HEK293 (cell line): ENCODE measurements around the gene ARHGAP42.

ENCODE experiments used
- CTCF ChIA-PET: fragments of 350-600 bp; formaldehyde crosslinking; extraction: SDS; loops from one replicate; lab custom pipeline; 2021; ENCODE audit warnings: antibody characterized with exemption; lab: Yijun Ruan, JAX
- POLR2A ChIA-PET: fragments of 300-600 bp; formaldehyde crosslinking; extraction: SDS; loops from one replicate; lab custom pipeline; 2020; ENCODE audit warnings: antibody characterized with exemption, inconsistent platforms; lab: Yijun Ruan, JAX
- H3K27ac ChIP-seq: fragments of 200-500 bp; sonication (Bioruptor generic); 2 replicates; pipeline ENCODE4 v1.5.1; 2014; ENCODE audit warnings: low read depth, low read length, control low read depth, inconsistent platforms; ENCODE audit errors: extremely low read depth
- H3K36me3 ChIP-seq, 2 experiments: fragments of 200-500 bp in 1 of 2; sonication (Bioruptor generic) in 1 of 2; 1 replicate in 1 of 2; 2 replicates in 1 of 2; pipeline ENCODE4 v1.5.1; 2014 to 2017; ENCODE audit warnings: inconsistent platforms in 2 of 2, low read length in 2 of 2; ENCODE audit not compliant: control insufficient read depth in 2 of 2, insufficient read depth in 1 of 2
- H3K4me1 ChIP-seq: fragments of 200-500 bp; sonication (Bioruptor generic); 2 replicates; pipeline ENCODE4 v1.5.1; 2014; ENCODE audit warnings: mild to moderate bottlenecking, low read length, inconsistent platforms; ENCODE audit not compliant: control insufficient read depth, insufficient read depth
- H3K4me3 ChIP-seq: 2 replicates; pipeline ENCODE4 v1.5.1; 2011; ENCODE audit warnings: low read depth, mild to moderate bottlenecking, control low read depth, low read length, moderate library complexity
- H3K9me3 ChIP-seq: fragments of 200-500 bp; sonication (Bioruptor generic); 2 replicates; pipeline ENCODE4 v1.5.1; 2014; ENCODE audit warnings: low read depth, low read length, inconsistent platforms; ENCODE audit not compliant: control insufficient read depth, insufficient read depth
- GLIS2 ChIP-seq: fragments of 450-650 bp; formaldehyde crosslinking; IDR thresholded peaks from 2 replicates; pipeline ENCODE4 v1.5.1; 2016; ENCODE audit warnings: missing biosample characterization, missing genetic modification characterization
- HOXA7 ChIP-seq: sonication (generic); formaldehyde crosslinking; IDR thresholded peaks from 2 replicates; pipeline ENCODE4 v1.8.1; 2022; ENCODE audit warnings: missing genetic modification reagents, borderline replicate concordance
- MYNN ChIP-seq: fragments of 450-650 bp; formaldehyde crosslinking; IDR thresholded peaks from 2 replicates; pipeline ENCODE4 v1.5.1; 2016; ENCODE audit warnings: missing biosample characterization, missing genetic modification characterization, borderline replicate concordance
- OSR2 ChIP-seq: fragments of 450-650 bp; formaldehyde crosslinking; IDR thresholded peaks from 2 replicates; pipeline ENCODE4 v1.5.1; 2016; ENCODE audit warnings: missing biosample characterization, missing genetic modification characterization
- ZBTB20 ChIP-seq: fragments of 450-650 bp; formaldehyde crosslinking; IDR thresholded peaks from 2 replicates; pipeline ENCODE4 v1.5.1; 2016; ENCODE audit warnings: missing biosample characterization, missing genetic modification characterization
- ZBTB48 ChIP-seq: fragments of 450-650 bp; formaldehyde crosslinking; IDR thresholded peaks from 2 replicates; pipeline ENCODE4 v1.5.1; 2016; ENCODE audit warnings: missing biosample characterization, missing genetic modification characterization
- ZFHX2 ChIP-seq: fragments of 450-650 bp; formaldehyde crosslinking; conservative IDR thresholded peaks from 2 replicates; pipeline ENCODE4 v1.5.1; 2016; ENCODE audit warnings: missing biosample characterization, missing genetic modification characterization
- ZFP69B ChIP-seq: fragments of 450-650 bp; formaldehyde crosslinking; IDR thresholded peaks from 2 replicates; pipeline ENCODE4 v1.5.1; 2016; ENCODE audit warnings: missing biosample characterization, missing genetic modification characterization
- ZNF211 ChIP-seq: fragments of 450-650 bp; formaldehyde crosslinking; IDR thresholded peaks from 2 replicates; pipeline ENCODE4 v1.5.1; 2016; ENCODE audit warnings: low read depth, missing biosample characterization, missing genetic modification characterization
- ZNF266 ChIP-seq: fragments of 450-650 bp; formaldehyde crosslinking; IDR thresholded peaks from 2 replicates; pipeline ENCODE4 v1.5.1; 2016; ENCODE audit warnings: missing biosample characterization, missing genetic modification characterization, low read depth
- ZNF274 ChIP-seq, 2 experiments: fragments of 200-500 bp in 1 of 2; fragments of 450-650 bp in 1 of 2; sonication (Bioruptor generic) in 1 of 2; formaldehyde crosslinking in 1 of 2; IDR thresholded peaks; 2 replicates each; pipeline versions ENCODE4 v1.5.1 to v1.6.1; 2014 to 2016; ENCODE audit warnings: borderline replicate concordance in 1 of 2, inconsistent platforms in 1 of 2, low read length in 1 of 2, missing biosample characterization in 1 of 2, missing genetic modification characterization in 1 of 2
- ZNF335 ChIP-seq: fragments of 450-650 bp; formaldehyde crosslinking; conservative IDR thresholded peaks from 2 replicates; pipeline ENCODE4 v1.5.1; 2016; ENCODE audit warnings: missing biosample characterization, missing genetic modification characterization
- ZNF341 ChIP-seq: fragments of 450-650 bp; formaldehyde crosslinking; IDR thresholded peaks from 2 replicates; pipeline ENCODE4; 2016; ENCODE audit warnings: low read depth, missing biosample characterization, missing genetic modification characterization
- ZNF366 ChIP-seq: fragments of 450-650 bp; formaldehyde crosslinking; conservative IDR thresholded peaks from 2 replicates; pipeline ENCODE4 v1.5.1; 2016; ENCODE audit warnings: missing biosample characterization, missing genetic modification characterization
- ZNF433 ChIP-seq: fragments of 450-650 bp; formaldehyde crosslinking; IDR thresholded peaks from 2 replicates; pipeline ENCODE4 v1.5.1; 2016; ENCODE audit warnings: missing biosample characterization, missing genetic modification characterization, low read depth
- ZNF473 ChIP-seq: fragments of 450-650 bp; formaldehyde crosslinking; IDR thresholded peaks from 2 replicates; pipeline ENCODE4 v1.5.1; 2017; ENCODE audit warnings: missing biosample characterization, missing genetic modification characterization
- ZNF626 ChIP-seq: fragments of 450-650 bp; sonication (Bioruptor Pico); formaldehyde crosslinking; IDR thresholded peaks from 2 replicates; pipeline ENCODE4 v1.5.1; 2018; ENCODE audit warnings: missing biosample characterization, missing genetic modification characterization, inconsistent platforms
- ZNF660 ChIP-seq: fragments of 450-650 bp; IDR thresholded peaks from 2 replicates; pipeline ENCODE4 v1.5.1; 2018; ENCODE audit warnings: missing biosample characterization, mild to moderate bottlenecking, missing genetic modification characterization
- ZNF768 ChIP-seq: fragments of 450-650 bp; formaldehyde crosslinking; IDR thresholded peaks from 2 replicates; pipeline ENCODE4 v1.5.1; 2018; ENCODE audit warnings: missing biosample characterization, mild to moderate bottlenecking, missing genetic modification characterization
- ZNF776 ChIP-seq: fragments of 450-650 bp; formaldehyde crosslinking; IDR thresholded peaks from 2 replicates; pipeline ENCODE4 v1.5.0; 2017; ENCODE audit warnings: missing biosample characterization, missing genetic modification characterization, borderline replicate concordance
- ZNF837 ChIP-seq: fragments of 450-650 bp; formaldehyde crosslinking; IDR thresholded peaks from 2 replicates; pipeline ENCODE4 v1.5.1; 2016; ENCODE audit warnings: missing biosample characterization, missing genetic modification characterization
- ZSCAN23 ChIP-seq: fragments of 450-650 bp; formaldehyde crosslinking; IDR thresholded peaks from 2 replicates; pipeline ENCODE4 v1.5.1; 2016; ENCODE audit warnings: missing biosample characterization, missing genetic modification characterization
- TF ChIP-seq, protein P1 (sequence below): fragments of 450-650 bp; formaldehyde crosslinking; IDR thresholded peaks from 2 replicates; pipeline ENCODE4 v1.5.1; 2017; ENCODE audit warnings: missing biosample characterization, missing genetic modification characterization
- TF ChIP-seq, protein P2 (sequence below): fragments of 450-650 bp; formaldehyde crosslinking; IDR thresholded peaks from 2 replicates; pipeline ENCODE4 v1.5.1; 2017; ENCODE audit warnings: missing biosample characterization, missing genetic modification characterization
- TF ChIP-seq, protein P3 (sequence below): fragments of 450-650 bp; formaldehyde crosslinking; IDR thresholded peaks from 2 replicates; pipeline ENCODE4 v1.5.1; 2016; ENCODE audit warnings: missing biosample characterization, missing genetic modification characterization
- TF ChIP-seq, protein P4 (sequence below): fragments of 450-650 bp; formaldehyde crosslinking; IDR thresholded peaks from 2 replicates; pipeline ENCODE4; 2016; ENCODE audit warnings: missing biosample characterization, missing genetic modification characterization
- TF ChIP-seq, protein P5 (sequence below): fragments of 450-650 bp; formaldehyde crosslinking; IDR thresholded peaks from 2 replicates; pipeline ENCODE4 v1.5.1; 2016; ENCODE audit warnings: missing biosample characterization, missing genetic modification characterization
- TF ChIP-seq, protein P6 (sequence below): IDR thresholded peaks from 2 replicates; pipeline ENCODE4 v1.6.1; 2011; ENCODE audit warnings: mild to moderate bottlenecking, low read depth, low read length, borderline replicate concordance

Gene ARHGAP42

DNA sequence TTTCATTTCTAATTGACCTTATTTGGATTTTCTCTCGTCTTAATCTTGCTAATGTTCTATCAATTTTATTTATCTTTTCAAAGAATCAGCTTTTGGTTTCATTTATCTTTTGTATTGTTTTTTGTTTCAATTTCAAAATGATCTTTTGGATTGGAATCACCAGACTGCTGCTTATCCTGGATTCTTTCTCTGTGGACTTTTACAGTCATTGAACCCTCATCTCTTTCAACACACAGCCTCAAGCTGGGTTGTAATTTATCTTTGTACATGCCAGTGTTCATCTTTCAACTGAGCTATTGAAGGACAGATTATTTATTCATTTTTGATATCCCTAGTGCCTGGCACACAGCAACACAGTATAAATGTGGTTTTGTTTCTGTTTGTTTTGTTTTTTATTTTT lies 195.9 kb downstream of the ARHGAP42 start:
- H3K9me3 ChIP-seq = no peaks in the 10 kb centered on the region
- no peaks in the 10 kb centered on the region for H3K36me3 ChIP-seq
- no peaks in the 10 kb centered on the region for H3K4me1 ChIP-seq
- ChIA-PET CTCF (no interaction called here), POLR2A (no interaction called here)
- no peak overlapping the region for H3K27ac ChIP-seq
- TF ChIP-seq ZNF768 = no peak
- TF ChIP-seq ZNF776 = no peak
- TF ChIP-seq, protein P1, sequence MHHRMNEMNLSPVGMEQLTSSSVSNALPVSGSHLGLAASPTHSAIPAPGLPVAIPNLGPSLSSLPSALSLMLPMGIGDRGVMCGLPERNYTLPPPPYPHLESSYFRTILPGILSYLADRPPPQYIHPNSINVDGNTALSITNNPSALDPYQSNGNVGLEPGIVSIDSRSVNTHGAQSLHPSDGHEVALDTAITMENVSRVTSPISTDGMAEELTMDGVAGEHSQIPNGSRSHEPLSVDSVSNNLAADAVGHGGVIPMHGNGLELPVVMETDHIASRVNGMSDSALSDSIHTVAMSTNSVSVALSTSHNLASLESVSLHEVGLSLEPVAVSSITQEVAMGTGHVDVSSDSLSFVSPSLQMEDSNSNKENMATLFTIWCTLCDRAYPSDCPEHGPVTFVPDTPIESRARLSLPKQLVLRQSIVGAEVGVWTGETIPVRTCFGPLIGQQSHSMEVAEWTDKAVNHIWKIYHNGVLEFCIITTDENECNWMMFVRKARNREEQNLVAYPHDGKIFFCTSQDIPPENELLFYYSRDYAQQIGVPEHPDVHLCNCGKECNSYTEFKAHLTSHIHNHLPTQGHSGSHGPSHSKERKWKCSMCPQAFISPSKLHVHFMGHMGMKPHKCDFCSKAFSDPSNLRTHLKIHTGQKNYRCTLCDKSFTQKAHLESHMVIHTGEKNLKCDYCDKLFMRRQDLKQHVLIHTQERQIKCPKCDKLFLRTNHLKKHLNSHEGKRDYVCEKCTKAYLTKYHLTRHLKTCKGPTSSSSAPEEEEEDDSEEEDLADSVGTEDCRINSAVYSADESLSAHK = no peak
- TF ChIP-seq, protein P2, sequence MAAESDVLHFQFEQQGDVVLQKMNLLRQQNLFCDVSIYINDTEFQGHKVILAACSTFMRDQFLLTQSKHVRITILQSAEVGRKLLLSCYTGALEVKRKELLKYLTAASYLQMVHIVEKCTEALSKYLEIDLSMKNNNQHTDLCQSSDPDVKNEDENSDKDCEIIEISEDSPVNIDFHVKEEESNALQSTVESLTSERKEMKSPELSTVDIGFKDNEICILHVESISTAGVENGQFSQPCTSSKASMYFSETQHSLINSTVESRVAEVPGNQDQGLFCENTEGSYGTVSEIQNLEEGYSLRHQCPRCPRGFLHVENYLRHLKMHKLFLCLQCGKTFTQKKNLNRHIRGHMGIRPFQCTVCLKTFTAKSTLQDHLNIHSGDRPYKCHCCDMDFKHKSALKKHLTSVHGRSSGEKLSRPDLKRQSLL (tag by site-specific recombination) = no peak
- TF ChIP-seq, protein P3, sequence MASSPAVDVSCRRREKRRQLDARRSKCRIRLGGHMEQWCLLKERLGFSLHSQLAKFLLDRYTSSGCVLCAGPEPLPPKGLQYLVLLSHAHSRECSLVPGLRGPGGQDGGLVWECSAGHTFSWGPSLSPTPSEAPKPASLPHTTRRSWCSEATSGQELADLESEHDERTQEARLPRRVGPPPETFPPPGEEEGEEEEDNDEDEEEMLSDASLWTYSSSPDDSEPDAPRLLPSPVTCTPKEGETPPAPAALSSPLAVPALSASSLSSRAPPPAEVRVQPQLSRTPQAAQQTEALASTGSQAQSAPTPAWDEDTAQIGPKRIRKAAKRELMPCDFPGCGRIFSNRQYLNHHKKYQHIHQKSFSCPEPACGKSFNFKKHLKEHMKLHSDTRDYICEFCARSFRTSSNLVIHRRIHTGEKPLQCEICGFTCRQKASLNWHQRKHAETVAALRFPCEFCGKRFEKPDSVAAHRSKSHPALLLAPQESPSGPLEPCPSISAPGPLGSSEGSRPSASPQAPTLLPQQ (tag by site-specific recombination) = no peak
- TF ChIP-seq, protein P4, sequence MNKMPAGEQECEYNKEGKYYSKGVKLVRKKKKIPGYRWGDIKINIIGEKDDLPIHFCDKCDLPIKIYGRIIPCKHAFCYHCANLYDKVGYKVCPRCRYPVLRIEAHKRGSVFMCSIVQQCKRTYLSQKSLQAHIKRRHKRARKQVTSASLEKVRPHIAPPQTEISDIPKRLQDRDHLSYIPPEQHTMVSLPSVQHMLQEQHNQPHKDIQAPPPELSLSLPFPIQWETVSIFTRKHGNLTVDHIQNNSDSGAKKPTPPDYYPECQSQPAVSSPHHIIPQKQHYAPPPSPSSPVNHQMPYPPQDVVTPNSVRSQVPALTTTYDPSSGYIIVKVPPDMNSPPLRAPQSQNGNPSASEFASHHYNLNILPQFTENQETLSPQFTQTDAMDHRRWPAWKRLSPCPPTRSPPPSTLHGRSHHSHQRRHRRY (tag by site-specific recombination) = no peak
- no peak for TF ChIP-seq ZNF433 (tag by site-specific recombination)
- no peak for TF ChIP-seq ZBTB48 (tag by site-specific recombination)
- TF ChIP-seq ZBTB20 (tag by site-specific recombination) = no peak
- TF ChIP-seq ZFP69B (tag by site-specific recombination) = no peak
- no peak for TF ChIP-seq MYNN
- no peak for TF ChIP-seq ZNF626 (tag by site-specific recombination)
- no peak for TF ChIP-seq ZNF266 (tag by site-specific recombination)
- no peak for TF ChIP-seq HOXA7 (CRISPR knock-in tag)
- no peak overlapping the region for H3K4me3 ChIP-seq

DNA sequence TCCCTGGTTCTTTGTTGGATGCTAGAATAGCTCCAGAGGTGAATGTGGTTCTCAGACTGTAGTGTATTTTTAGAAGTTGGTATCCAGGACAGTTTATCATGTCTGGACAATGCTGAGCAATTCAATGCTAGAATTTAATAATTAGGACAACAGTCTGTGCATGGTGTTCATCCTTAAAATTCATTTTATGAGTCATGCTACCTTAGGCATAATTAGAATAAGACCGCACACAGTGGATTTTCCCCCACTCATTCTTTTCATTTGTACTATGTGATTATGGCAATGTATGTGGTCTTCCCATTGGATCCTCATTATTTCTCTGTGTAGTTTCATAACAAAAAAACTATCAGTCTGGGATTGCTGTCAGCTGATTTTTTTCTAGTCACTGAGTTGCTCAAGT lies 196.7 kb downstream of the ARHGAP42 start:
- ChIA-PET POLR2A (no interaction called here), CTCF (no interaction called here)
- no peak overlapping the region for H3K27ac ChIP-seq
- no peaks in the 10 kb centered on the region for H3K9me3 ChIP-seq
- H3K4me3 ChIP-seq = no peak overlapping the region
- H3K36me3 ChIP-seq = no peaks in the 10 kb centered on the region
- no peaks in the 10 kb centered on the region for H3K4me1 ChIP-seq
- no peak for TF ChIP-seq OSR2 (tag by site-specific recombination)
- TF ChIP-seq ZNF274 (IDR thresholded peaks at IDR 0.05; ENCODE audit: low read length) = no peak
- no peak for TF ChIP-seq ZNF274 (tag by site-specific recombination; IDR thresholded peaks at IDR 0.05; ENCODE audit: borderline replicate concordance)
- no peak for TF ChIP-seq ZNF473
- no peak for TF ChIP-seq ZFHX2 (tag by site-specific recombination)
- TF ChIP-seq ZNF660 = no peak
- TF ChIP-seq ZNF211 = no peak
- TF ChIP-seq GLIS2 (tag by site-specific recombination) = no peak
- TF ChIP-seq ZNF768 = no peak
- no peak for TF ChIP-seq ZSCAN23 (tag by site-specific recombination)
- TF ChIP-seq ZNF335 (tag by site-specific recombination) = no peak
- TF ChIP-seq, protein P5, sequence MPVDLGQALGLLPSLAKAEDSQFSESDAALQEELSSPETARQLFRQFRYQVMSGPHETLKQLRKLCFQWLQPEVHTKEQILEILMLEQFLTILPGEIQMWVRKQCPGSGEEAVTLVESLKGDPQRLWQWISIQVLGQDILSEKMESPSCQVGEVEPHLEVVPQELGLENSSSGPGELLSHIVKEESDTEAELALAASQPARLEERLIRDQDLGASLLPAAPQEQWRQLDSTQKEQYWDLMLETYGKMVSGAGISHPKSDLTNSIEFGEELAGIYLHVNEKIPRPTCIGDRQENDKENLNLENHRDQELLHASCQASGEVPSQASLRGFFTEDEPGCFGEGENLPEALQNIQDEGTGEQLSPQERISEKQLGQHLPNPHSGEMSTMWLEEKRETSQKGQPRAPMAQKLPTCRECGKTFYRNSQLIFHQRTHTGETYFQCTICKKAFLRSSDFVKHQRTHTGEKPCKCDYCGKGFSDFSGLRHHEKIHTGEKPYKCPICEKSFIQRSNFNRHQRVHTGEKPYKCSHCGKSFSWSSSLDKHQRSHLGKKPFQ = no peak
- TF ChIP-seq, protein P6, sequence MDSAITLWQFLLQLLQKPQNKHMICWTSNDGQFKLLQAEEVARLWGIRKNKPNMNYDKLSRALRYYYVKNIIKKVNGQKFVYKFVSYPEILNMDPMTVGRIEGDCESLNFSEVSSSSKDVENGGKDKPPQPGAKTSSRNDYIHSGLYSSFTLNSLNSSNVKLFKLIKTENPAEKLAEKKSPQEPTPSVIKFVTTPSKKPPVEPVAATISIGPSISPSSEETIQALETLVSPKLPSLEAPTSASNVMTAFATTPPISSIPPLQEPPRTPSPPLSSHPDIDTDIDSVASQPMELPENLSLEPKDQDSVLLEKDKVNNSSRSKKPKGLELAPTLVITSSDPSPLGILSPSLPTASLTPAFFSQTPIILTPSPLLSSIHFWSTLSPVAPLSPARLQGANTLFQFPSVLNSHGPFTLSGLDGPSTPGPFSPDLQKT = no peak
- no peak for TF ChIP-seq ZNF837 (tag by site-specific recombination)
- TF ChIP-seq ZNF341 = no peak
- no peak for TF ChIP-seq HOXA7 (CRISPR knock-in tag)
- TF ChIP-seq ZNF366 = no peak
